Neural progenitor cell (in vitro differentiated cells): Measurements from ENCODE around the gene EDIL3. TPM values are rescaled to one million over a fixed set of nuclear protein-coding genes. Genes with fewer than 3 reads are reported as not detected.

Experiments
- DNase-seq: peaks from one replicate; pipeline ENCODE4 v3.0.0-alpha.2; 2016; ENCODE audit warnings: low spot score
- H2AFZ ChIP-seq: fragments of 200-600 bp; sonication (generic); replicated peaks from 2 replicates; pipeline ENCODE4 v1.6.1; 2016; ENCODE audit warnings: antibody characterized with exemption
- H3F3A ChIP-seq: fragments of 200-600 bp; sonication (generic); 2 replicates; pipeline ENCODE4 v1.6.1; 2016; ENCODE audit warnings: antibody characterized with exemption, low read depth
- H3K27ac ChIP-seq: fragments of 200-600 bp; sonication (generic); 2 replicates; pipeline ENCODE4 v1.5.1; 2016; ENCODE audit warnings: mild to moderate bottlenecking
- H3K27me3 ChIP-seq: fragments of 200-600 bp; sonication (generic); 2 replicates; pipeline ENCODE4 v1.6.1; 2016; ENCODE audit warnings: mild to moderate bottlenecking, moderate library complexity
- H3K36me3 ChIP-seq: fragments of 200-600 bp; sonication (generic); 2 replicates; pipeline ENCODE4 v1.5.1; 2016
- H3K4me1 ChIP-seq: fragments of 200-600 bp; sonication (generic); 2 replicates; pipeline ENCODE4 v1.6.1; 2016; ENCODE audit warnings: mixed run types
- H3K4me2 ChIP-seq: fragments of 200-600 bp; sonication (generic); 2 replicates; pipeline ENCODE4 v1.6.1; 2016
- H3K4me3 ChIP-seq: fragments of 200-600 bp; sonication (generic); 2 replicates; pipeline ENCODE4 v1.5.1; 2016
- H3K79me2 ChIP-seq: fragments of 200-600 bp; sonication (generic); 2 replicates; pipeline ENCODE4 v1.6.1; 2016; ENCODE audit warnings: low read depth
- H3K9ac ChIP-seq: fragments of 200-600 bp; sonication (generic); 2 replicates; pipeline ENCODE4 v1.6.1; 2016
- H3K9me3 ChIP-seq: fragments of 200-600 bp; sonication (generic); 2 replicates; pipeline ENCODE4 v1.5.1; 2016; ENCODE audit warnings: low read depth
- H4K20me1 ChIP-seq: fragments of 200-600 bp; sonication (generic); 2 replicates; pipeline ENCODE4 v1.6.1; 2016; ENCODE audit warnings: low read depth
- H3K27ac Mint-ChIP-seq: 3 replicates; pipeline ENCODE4 v1.8.0; 2021; ENCODE audit warnings: mixed read lengths
- H3K27me3 Mint-ChIP-seq: 2 replicates; pipeline ENCODE4 v1.8.0; 2022; ENCODE audit warnings: low read depth, mild to moderate bottlenecking, inconsistent platforms, moderate library complexity, mixed read lengths; ENCODE audit not compliant: insufficient read depth
- H3K36me3 Mint-ChIP-seq: 3 replicates; pipeline ENCODE4 v1.8.0; 2021; ENCODE audit warnings: mixed read lengths
- H3K4me1 Mint-ChIP-seq: 3 replicates; pipeline ENCODE4 v1.8.0; 2021; ENCODE audit warnings: mixed read lengths
- H3K4me3 Mint-ChIP-seq: 3 replicates; pipeline ENCODE4 v1.8.0; 2021; ENCODE audit warnings: mild to moderate bottlenecking, moderate library complexity, mixed read lengths
- H3K9me3 Mint-ChIP-seq: 3 replicates; pipeline ENCODE4 v1.8.0; 2020; ENCODE audit warnings: mixed read lengths
- CTCF ChIP-seq: fragments of 200-600 bp; sonication (generic); IDR thresholded peaks from 2 replicates; pipeline ENCODE4 v1.5.1; 2017; ENCODE audit warnings: antibody characterized with exemption, mild to moderate bottlenecking
- EZH2 ChIP-seq: fragments of 200-600 bp; sonication (generic); IDR thresholded peaks from 2 replicates; pipeline ENCODE4 v1.6.1; 2017; ENCODE audit warnings: antibody characterized with exemption, mild to moderate bottlenecking, moderate library complexity
- EZH2phosphoT487 ChIP-seq: fragments of 200-600 bp; sonication (generic); IDR thresholded peaks from 2 replicates; pipeline ENCODE4 v1.6.1; 2017; ENCODE audit warnings: antibody characterized with exemption
- total RNA-seq: library from RNA; depleted of rRNA; stranded (reverse); fragments of >200 nt; gene quantifications from 2 replicates; pipeline ENCODE4 v1.2.3, GENCODE V29; 2015; ENCODE audit warnings: low replicate concordance

The EDIL3 gene
- total RNA-seq, 1 donor from 2014 or later = 13.8 TPM

- Histone ChIP-seq H3K36me3 (no peaks in the 10 kb centered on the region), H3K9me3 (no peaks in the 10 kb centered on the region), H3K4me2 (peak overlapping the region; percentile 89), H3K4me3 (peak overlapping the region; percentile 57), H3K79me2 (no peaks in the 10 kb centered on the region), H3K9ac (no peak overlapping the region), H4K20me1 (no peaks in the 10 kb centered on the region), H3K27ac (no peak overlapping the region), H3F3A (peaks cover 9% of the 10 kb centered on the region), H3K4me1 (peaks cover 6% of the 10 kb centered on the region), H2AFZ (no peak overlapping the region), H3K27me3 (peaks cover 54% of the 10 kb centered on the region)
- H3K4me1 Mint-ChIP-seq = peaks cover 16% of the 10 kb centered on the region
- no peak for DNase-seq
- H3K27ac Mint-ChIP-seq = no peak overlapping the region
- H3K9me3 Mint-ChIP-seq = no peaks in the 10 kb centered on the region
- peaks cover 27% of the 10 kb centered on the region for H3K27me3 Mint-ChIP-seq
- no peaks in the 10 kb centered on the region for H3K36me3 Mint-ChIP-seq
- TF ChIP-seq EZH2 (no peak), CTCF (no peak), EZH2phosphoT487 (no peak)
- peak overlapping the region; percentile 87 for H3K4me3 Mint-ChIP-seq
Observed at GRCh38 chr5:84385705-84386104, 1.0 kb upstream of the EDIL3 start.

GRCh38 chr5:84383816-84384603, 670 bp downstream of the EDIL3 start:
- H3K27ac Mint-ChIP-seq = no peak overlapping the region
- TF ChIP-seq CTCF (no peak), EZH2 (peak; percentile 16), EZH2phosphoT487 (no peak)

GRCh38 chr5:84383296-84383815, 1.3 kb downstream of the EDIL3 start:
- no peak for DNase-seq
- Histone ChIP-seq H3K79me2 (no peaks in the 10 kb centered on the region), H3K27ac (no peak overlapping the region)

More at GRCh38 chr5:84383816-84384603, 670 bp downstream of the EDIL3 start:
- peak overlapping the region; percentile 91 for H3K4me3 Mint-ChIP-seq
- Histone ChIP-seq H3F3A (peaks cover 9% of the 10 kb centered on the region), H3K4me1 (peaks cover 6% of the 10 kb centered on the region), H3K79me2 (no peaks in the 10 kb centered on the region), H3K27ac (no peak overlapping the region), H3K27me3 (peaks cover 54% of the 10 kb centered on the region), H2AFZ (peak overlapping the region; percentile 86), H3K4me3 (peak overlapping the region; percentile 57), H3K9ac (no peak overlapping the region), H4K20me1 (no peaks in the 10 kb centered on the region), H3K9me3 (no peaks in the 10 kb centered on the region), H3K36me3 (no peaks in the 10 kb centered on the region), H3K4me2 (peak overlapping the region; percentile 89)
- peaks cover 27% of the 10 kb centered on the region for H3K27me3 Mint-ChIP-seq
- H3K4me1 Mint-ChIP-seq = peaks cover 16% of the 10 kb centered on the region
- DNase-seq = peak; percentile 84
- H3K9me3 Mint-ChIP-seq = no peaks in the 10 kb centered on the region
- no peaks in the 10 kb centered on the region for H3K36me3 Mint-ChIP-seq

More at GRCh38 chr5:84383296-84383815, 1.3 kb downstream of the EDIL3 start:
- H4K20me1 ChIP-seq = no peaks in the 10 kb centered on the region
- H3K4me2 ChIP-seq = peak overlapping the region; percentile 89
- Mint-ChIP-seq H3K36me3 (no peaks in the 10 kb centered on the region), H3K27me3 (peaks cover 27% of the 10 kb centered on the region), H3K4me3 (peak overlapping the region; percentile 91), H3K27ac (no peak overlapping the region), H3K9me3 (no peaks in the 10 kb centered on the region), H3K4me1 (peaks cover 16% of the 10 kb centered on the region)
- H3F3A ChIP-seq = peaks cover 9% of the 10 kb centered on the region
- H3K36me3 ChIP-seq = no peaks in the 10 kb centered on the region
- TF ChIP-seq EZH2phosphoT487 (no peak), EZH2 (no peak), CTCF (no peak)
- H3K9me3 ChIP-seq = no peaks in the 10 kb centered on the region
- H3K9ac ChIP-seq = no peak overlapping the region
- H3K27me3 ChIP-seq = peaks cover 54% of the 10 kb centered on the region
- H3K4me1 ChIP-seq = peaks cover 6% of the 10 kb centered on the region
- H3K4me3 ChIP-seq = peak overlapping the region; percentile 57
- peak overlapping the region; percentile 86 for H2AFZ ChIP-seq
